Parathyroid adenoma (tissue), 2 donors: ENCODE measurements around the gene SIRPB2.
"Not testable (repeated sequence)": the region's sequence is repeated elsewhere in the genome, so short reads cannot be mapped to it uniquely, and the experiment has no call there.

Experiments
- H2AFZ ChIP-seq: fragments of 300-600 bp; sonication (generic); one replicate; pipeline ENCODE4 v1.7.0; 2017; ENCODE audit warnings: antibody characterized with exemption, mild to moderate bottlenecking
- H3K27ac ChIP-seq: fragments of 300-600 bp; sonication (generic); one replicate; pipeline ENCODE4 v1.7.0; 2017
- H3K27me3 ChIP-seq: fragments of 300-600 bp; sonication (generic); one replicate; pipeline ENCODE4 v1.7.0; 2017; ENCODE audit warnings: low read length; ENCODE audit not compliant: control insufficient read depth, insufficient read depth
- H3K36me3 ChIP-seq: fragments of 300-600 bp; sonication (generic); one replicate; pipeline ENCODE4 v1.7.0; 2017; ENCODE audit warnings: low read length; ENCODE audit not compliant: control insufficient read depth, insufficient read depth
- H3K4me1 ChIP-seq: fragments of 300-600 bp; sonication (generic); one replicate; pipeline ENCODE4 v1.7.0; 2017; ENCODE audit warnings: control low read depth
- H3K4me2 ChIP-seq: fragments of 300-600 bp; sonication (generic); one replicate; pipeline ENCODE4 v1.7.0; 2017; ENCODE audit warnings: low read length
- H3K4me3 ChIP-seq: fragments of 300-600 bp; sonication (generic); one replicate; pipeline ENCODE4 v1.7.0; 2017; ENCODE audit warnings: low read depth, low read length
- H3K79me2 ChIP-seq: fragments of 300-600 bp; sonication (generic); one replicate; pipeline ENCODE4 v1.7.0; 2017; ENCODE audit warnings: control low read depth
- H3K9ac ChIP-seq: fragments of 300-600 bp; sonication (generic); one replicate; pipeline ENCODE4 v1.7.0; 2017; ENCODE audit warnings: mild to moderate bottlenecking
- H3K9me3 ChIP-seq: fragments of 300-600 bp; sonication (generic); one replicate; pipeline ENCODE4 v1.7.0; 2017; ENCODE audit warnings: low read length; ENCODE audit not compliant: control insufficient read depth
- TF ChIP-seq, protein P1 (sequence below): fragments of 300-600 bp; sonication (generic); IDR thresholded peaks from one replicate; pipeline ENCODE4 v1.7.0; 2017; ENCODE audit warnings: antibody characterized with exemption, mild to moderate bottlenecking
- donor health status: primary hyperparathyroidism.

The SIRPB2 gene

DNA sequence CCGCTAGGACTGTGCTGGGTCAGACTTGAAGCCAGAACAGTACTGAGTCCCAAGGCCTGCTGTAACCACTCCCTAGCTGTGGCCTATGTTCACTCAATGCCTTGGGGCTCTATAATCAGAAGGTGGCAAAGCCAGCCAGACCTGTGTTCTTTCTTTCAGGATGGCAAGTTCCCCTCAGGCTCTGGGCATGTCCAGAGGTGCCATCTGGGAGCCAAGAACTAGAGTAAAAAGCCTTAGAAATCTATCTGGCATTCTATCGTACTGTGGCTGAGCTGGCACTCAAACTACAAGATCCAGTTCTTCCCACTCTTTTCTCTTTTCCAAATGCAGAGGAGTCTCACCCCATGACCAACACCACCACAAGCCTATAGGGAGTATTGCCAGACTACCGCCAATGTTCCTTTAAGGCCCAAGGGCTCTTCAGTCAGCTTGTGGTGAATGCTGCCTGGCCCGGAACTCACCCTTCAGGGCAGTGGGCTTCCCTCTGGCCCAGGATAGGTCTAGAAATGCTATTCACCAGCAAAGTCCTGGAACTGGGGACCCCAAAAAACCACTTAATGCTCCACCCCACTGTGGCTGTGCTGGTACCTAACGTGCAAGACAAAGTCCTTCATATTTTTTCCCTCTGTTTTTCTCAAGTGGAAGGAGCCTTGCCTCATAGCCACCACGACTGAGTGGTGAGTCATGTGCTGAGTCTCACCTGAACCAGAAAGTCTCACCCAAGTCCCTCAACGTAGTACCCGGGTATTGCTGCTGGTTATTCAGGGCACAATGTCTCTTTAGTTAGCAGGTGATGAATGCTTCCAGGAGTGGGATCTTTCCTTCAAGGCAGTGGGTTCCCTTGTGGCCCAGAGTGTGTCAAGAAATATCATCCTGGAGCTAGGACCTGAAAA is 8.6 kb upstream of the SIRPB2 start:
- no peaks in the 10 kb centered on the region for H3K4me1 ChIP-seq
- H3K27ac ChIP-seq: no peak overlapping the region
- H3K9ac ChIP-seq: no peak overlapping the region
- no peaks in the 10 kb centered on the region for H3K79me2 ChIP-seq
- no peak overlapping the region for H2AFZ ChIP-seq
- H3K4me3 ChIP-seq: no peak overlapping the region
- no peaks in the 10 kb centered on the region for H3K9me3 ChIP-seq
- no peak overlapping the region for H3K4me2 ChIP-seq
- no peaks in the 10 kb centered on the region for H3K27me3 ChIP-seq
- TF ChIP-seq, protein P1, sequence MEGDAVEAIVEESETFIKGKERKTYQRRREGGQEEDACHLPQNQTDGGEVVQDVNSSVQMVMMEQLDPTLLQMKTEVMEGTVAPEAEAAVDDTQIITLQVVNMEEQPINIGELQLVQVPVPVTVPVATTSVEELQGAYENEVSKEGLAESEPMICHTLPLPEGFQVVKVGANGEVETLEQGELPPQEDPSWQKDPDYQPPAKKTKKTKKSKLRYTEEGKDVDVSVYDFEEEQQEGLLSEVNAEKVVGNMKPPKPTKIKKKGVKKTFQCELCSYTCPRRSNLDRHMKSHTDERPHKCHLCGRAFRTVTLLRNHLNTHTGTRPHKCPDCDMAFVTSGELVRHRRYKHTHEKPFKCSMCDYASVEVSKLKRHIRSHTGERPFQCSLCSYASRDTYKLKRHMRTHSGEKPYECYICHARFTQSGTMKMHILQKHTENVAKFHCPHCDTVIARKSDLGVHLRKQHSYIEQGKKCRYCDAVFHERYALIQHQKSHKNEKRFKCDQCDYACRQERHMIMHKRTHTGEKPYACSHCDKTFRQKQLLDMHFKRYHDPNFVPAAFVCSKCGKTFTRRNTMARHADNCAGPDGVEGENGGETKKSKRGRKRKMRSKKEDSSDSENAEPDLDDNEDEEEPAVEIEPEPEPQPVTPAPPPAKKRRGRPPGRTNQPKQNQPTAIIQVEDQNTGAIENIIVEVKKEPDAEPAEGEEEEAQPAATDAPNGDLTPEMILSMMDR: no peak
- H3K36me3 ChIP-seq: no peaks in the 10 kb centered on the region

DNA sequence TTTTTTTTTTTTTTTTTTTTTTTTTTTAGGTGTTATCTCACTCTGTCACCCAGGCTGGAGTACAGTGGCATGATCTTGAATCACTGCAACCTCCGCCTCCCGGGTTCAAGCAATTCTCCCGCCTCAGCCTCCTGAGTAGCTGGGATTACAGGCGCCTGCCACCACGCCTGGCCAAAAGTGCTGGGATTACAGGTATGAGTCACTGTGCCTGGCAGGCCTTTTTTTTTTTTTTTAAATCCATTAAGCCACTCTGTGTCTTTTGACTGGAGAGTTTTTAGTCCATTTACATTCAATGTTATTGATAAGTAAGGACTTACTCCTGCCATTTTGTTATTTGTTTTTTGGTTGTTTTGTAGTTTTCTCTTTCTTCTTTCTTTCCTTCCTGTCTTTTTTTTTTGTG is 6.2 kb upstream of the SIRPB2 start:
- not testable (repeated sequence) for H3K9ac ChIP-seq, H2AFZ ChIP-seq, H3K4me3 ChIP-seq, H3K4me1 ChIP-seq, H3K9me3 ChIP-seq, H3K27me3 ChIP-seq, H3K79me2 ChIP-seq, H3K36me3 ChIP-seq, H3K27ac ChIP-seq, H3K4me2 ChIP-seq

DNA sequence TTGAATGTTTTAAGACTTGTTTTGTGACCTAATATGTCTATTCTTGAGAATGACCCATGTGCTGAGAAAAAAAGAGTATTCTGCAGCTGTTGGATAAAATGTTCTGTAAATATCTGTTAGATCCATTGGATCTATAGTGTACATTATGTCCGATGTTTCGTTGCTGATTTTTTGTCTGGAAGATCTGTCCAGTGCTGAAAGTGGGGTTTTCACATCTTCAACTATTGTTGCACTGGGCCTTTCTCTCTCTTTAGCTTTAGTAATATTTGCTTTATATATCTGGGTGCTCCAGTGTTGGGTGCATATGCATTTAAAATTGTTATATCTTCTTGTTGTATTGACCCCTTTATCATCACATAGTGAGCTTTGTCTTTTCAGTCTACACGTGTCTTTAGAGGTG is 5.7 kb upstream of the SIRPB2 start:
- Histone ChIP-seq H3K36me3 (no peaks in the 10 kb centered on the region), H3K27ac (no peak overlapping the region)

DNA sequence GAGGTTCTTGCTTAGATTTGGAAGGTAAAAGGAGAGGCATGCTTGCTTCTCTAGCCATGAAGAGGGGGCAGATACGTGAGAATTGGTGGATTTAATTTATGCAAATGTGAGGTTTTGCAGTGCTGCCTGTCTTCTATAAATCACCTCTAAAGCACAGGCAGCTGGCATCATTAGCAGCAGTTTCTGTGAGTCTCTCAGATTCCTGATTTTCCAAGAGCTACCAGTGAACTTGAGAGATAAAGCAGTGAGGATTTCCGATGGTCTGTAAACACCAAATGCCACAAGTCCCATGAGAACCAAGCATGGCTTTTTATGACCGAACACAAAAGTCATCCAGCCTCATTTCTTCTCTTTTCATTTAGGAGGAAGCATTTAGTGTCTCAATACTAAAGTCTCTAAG is 3.2 kb upstream of the SIRPB2 start:
- Histone ChIP-seq H3K4me3 (no peak overlapping the region), H3K4me1 (no peaks in the 10 kb centered on the region), H3K36me3 (no peaks in the 10 kb centered on the region), H3K27me3 (no peaks in the 10 kb centered on the region), H3K9ac (no peak overlapping the region), H2AFZ (no peak overlapping the region), H3K4me2 (no peak overlapping the region), H3K9me3 (no peaks in the 10 kb centered on the region), H3K79me2 (no peaks in the 10 kb centered on the region), H3K27ac (no peak overlapping the region)
- TF ChIP-seq, protein P1: no peak

More for the DNA sequence above, 5.7 kb upstream of the SIRPB2 start:
- H3K27me3 ChIP-seq: no peaks in the 10 kb centered on the region
- no peaks in the 10 kb centered on the region for H3K9me3 ChIP-seq
- no peak overlapping the region for H3K9ac ChIP-seq
- no peak overlapping the region for H2AFZ ChIP-seq
- H3K4me2 ChIP-seq: no peak overlapping the region
- H3K4me1 ChIP-seq: no peaks in the 10 kb centered on the region
- no peak overlapping the region for H3K4me3 ChIP-seq
- no peaks in the 10 kb centered on the region for H3K79me2 ChIP-seq
- TF ChIP-seq, protein P1: no peak

DNA sequence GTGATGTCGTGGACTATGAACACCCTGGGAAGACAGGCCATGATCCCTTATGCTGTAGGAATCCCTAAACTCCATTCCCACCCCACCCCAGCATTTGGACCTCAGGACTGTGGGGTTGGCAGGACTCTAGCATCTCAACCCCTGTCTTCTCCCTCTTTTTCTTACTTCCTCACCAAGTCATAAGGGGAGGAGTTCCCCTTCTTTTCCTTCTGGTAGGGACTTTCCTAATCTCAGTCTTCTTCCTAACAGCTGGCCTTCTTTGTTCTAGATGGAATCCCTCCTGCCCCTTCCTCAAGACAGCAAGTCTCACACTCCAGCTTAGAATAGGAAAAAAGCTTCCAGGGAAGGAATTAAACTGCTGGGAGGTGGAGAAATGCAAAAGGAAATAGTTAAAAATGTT is 2.3 kb upstream of the SIRPB2 start:
- no peaks in the 10 kb centered on the region for H3K36me3 ChIP-seq
- TF ChIP-seq, protein P1: no peak
- no peak overlapping the region for H3K4me3 ChIP-seq
- no peak overlapping the region for H3K27ac ChIP-seq
- H3K4me1 ChIP-seq: no peaks in the 10 kb centered on the region
- H3K79me2 ChIP-seq: no peaks in the 10 kb centered on the region
- H3K27me3 ChIP-seq: no peaks in the 10 kb centered on the region
- no peak overlapping the region for H3K9ac ChIP-seq
- no peak overlapping the region for H2AFZ ChIP-seq
- H3K9me3 ChIP-seq: no peaks in the 10 kb centered on the region
- H3K4me2 ChIP-seq: no peak overlapping the region
